ENCODE measurements around the gene PCDHGA12.
A peak's percentile ranks its signal among the peaks of the same experiment; 100 is the strongest.
"Not testable (repeated sequence)": the region's sequence is repeated elsewhere in the genome, so short reads cannot be mapped to it uniquely, and the experiment has no call there.

The PCDHGA12 gene

DNA sequence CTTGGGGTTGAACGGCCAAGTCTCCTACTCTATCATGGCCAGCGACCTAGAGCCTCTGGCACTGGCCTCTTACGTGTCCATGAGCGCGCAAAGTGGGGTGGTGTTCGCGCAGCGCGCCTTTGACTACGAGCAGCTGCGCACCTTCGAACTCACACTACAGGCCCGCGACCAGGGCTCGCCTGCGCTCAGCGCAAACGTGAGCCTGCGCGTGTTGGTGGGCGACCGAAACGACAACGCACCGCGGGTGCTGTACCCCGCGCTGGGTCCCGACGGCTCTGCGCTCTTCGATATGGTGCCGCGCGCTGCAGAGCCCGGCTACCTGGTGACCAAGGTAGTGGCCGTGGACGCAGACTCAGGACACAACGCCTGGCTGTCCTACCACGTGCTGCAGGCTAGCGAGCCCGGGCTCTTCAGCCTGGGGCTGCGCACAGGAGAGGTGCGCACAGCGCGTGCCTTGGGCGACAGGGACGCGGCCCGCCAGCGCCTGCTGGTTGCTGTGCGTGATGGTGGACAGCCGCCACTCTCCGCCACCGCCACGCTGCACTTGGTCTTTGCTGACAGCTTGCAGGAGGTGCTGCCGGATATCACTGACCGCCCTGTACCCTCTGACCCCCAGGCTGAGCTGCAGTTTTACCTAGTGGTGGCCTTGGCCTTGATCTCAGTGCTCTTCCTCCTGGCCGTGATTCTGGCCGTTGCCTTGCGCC is 30.6 kb upstream of the PCDHGA12 start:
- TF ChIP-seq, protein P1, sequence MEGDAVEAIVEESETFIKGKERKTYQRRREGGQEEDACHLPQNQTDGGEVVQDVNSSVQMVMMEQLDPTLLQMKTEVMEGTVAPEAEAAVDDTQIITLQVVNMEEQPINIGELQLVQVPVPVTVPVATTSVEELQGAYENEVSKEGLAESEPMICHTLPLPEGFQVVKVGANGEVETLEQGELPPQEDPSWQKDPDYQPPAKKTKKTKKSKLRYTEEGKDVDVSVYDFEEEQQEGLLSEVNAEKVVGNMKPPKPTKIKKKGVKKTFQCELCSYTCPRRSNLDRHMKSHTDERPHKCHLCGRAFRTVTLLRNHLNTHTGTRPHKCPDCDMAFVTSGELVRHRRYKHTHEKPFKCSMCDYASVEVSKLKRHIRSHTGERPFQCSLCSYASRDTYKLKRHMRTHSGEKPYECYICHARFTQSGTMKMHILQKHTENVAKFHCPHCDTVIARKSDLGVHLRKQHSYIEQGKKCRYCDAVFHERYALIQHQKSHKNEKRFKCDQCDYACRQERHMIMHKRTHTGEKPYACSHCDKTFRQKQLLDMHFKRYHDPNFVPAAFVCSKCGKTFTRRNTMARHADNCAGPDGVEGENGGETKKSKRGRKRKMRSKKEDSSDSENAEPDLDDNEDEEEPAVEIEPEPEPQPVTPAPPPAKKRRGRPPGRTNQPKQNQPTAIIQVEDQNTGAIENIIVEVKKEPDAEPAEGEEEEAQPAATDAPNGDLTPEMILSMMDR (IDR thresholded peaks at IDR 0.05; ENCODE audit: borderline replicate concordance, insufficient read depth, low read depth, low read length): no peak
- H3K4me3 ChIP-seq (ENCODE audit: low read depth, low read length): no peak overlapping the region

DNA sequence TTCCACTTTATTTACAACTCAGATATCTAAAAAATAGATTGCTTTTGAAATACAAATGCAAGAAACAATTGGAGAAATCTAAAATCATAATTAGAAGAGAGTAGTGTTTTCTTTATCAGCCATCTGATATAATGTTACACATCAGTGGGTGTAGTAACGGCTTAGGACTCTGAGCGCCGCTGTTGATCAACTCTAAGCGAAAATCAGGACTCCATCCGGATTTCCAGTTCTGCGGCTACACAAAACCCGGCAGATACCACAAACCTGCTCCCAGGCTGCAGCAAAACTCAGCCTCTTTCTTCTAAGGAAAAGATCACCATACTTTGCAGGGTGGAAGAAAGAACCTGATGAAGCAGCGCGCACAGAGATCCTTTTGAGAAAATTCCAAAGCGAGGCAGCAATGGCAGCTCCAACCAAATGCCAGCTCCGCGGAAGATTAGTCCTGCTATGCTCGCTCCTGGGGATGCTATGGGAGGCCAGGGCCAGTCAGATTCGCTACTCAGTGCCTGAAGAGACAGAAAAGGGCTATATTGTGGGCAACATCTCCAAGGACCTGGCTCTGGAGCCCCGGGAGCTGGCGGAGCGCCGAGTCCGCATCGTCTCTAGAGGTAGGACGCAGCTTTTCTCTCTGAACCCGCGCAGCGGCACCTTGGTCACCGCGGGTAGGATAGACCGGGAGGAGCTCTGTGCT is 27.6 kb upstream of the PCDHGA12 start, which contains the start of gene PCDHGA9:
Gene PCDHGA9 (plus strand): TSS at position 226 of the 691 bp plus-strand sequence. CDS start 175 bp downstream, at position 401.
- no peak within 1 kb of the TSS for H3K4me3 ChIP-seq (ENCODE audit: low read depth, low read length)
- TF ChIP-seq, protein P1 (IDR thresholded peaks at IDR 0.05; ENCODE audit: borderline replicate concordance, insufficient read depth, low read depth, low read length): peak; percentile 36; the same call in 1 of the 2 replicates

DNA sequence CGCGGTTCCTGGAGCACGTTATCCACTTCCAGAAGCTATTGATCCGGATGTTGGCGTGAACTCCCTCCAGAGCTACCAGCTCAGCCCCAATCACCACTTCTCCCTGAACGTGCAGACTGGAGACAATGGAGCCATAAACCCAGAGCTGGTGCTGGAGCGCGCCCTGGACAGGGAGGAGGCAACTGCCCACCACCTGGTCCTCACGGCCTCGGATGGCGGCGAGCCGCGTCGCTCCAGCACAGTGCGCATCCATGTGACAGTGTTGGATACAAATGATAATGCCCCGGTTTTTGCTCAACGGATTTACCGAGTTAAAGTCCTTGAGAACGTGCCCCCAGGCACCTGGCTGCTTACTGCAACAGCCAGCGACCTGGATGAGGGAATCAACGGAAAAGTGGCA is 26.9 kb upstream of the PCDHGA12 start:
- TF ChIP-seq, protein P1 (IDR thresholded peaks at IDR 0.05; ENCODE audit: borderline replicate concordance, insufficient read depth, low read depth, low read length): no peak
- no peak overlapping the region for H3K4me3 ChIP-seq (ENCODE audit: low read depth, low read length)

DNA sequence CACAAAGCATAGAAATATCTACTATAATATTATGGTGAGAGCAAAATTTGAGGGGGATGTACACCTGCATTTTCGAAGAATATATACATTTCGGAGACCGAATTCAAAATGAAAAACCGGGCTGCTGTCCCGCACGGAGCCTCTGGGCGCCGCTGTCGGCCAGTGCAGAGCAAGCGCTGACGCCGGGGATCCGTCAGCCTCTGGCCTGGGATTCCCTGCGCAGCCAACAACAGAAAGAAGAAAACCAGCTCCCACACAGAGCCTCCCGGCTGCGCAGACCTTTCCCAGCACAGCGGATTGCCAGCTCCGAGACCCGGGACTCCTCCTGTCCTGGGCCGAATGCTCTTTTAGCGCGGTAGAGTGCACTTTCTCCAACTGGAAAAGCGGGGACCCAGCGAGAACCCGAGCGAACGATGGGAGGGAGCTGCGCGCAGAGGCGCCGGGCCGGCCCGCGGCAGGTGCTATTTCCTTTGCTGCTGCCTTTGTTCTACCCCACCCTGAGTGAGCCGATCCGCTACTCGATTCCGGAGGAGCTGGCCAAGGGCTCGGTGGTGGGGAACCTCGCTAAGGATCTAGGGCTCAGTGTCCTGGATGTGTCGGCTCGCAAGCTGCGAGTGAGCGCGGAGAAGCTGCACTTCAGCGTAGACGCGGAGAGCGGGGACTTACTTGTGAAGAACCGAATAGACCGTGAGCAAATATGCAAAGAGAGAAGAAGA is 22.4 kb upstream of the PCDHGA12 start, which contains the start of gene PCDHGB6:
Gene PCDHGB6 (plus strand): TSS at position 232 of the 716 bp plus-strand sequence. CDS start 182 bp downstream, at position 414.
- not testable (repeated sequence) for H3K4me3 ChIP-seq (ENCODE audit: low read depth, low read length)
- TF ChIP-seq, protein P1 (IDR thresholded peaks at IDR 0.05; ENCODE audit: borderline replicate concordance, insufficient read depth, low read depth, low read length): peak; percentile 47; the same call in 1 of the 2 replicates

DNA sequence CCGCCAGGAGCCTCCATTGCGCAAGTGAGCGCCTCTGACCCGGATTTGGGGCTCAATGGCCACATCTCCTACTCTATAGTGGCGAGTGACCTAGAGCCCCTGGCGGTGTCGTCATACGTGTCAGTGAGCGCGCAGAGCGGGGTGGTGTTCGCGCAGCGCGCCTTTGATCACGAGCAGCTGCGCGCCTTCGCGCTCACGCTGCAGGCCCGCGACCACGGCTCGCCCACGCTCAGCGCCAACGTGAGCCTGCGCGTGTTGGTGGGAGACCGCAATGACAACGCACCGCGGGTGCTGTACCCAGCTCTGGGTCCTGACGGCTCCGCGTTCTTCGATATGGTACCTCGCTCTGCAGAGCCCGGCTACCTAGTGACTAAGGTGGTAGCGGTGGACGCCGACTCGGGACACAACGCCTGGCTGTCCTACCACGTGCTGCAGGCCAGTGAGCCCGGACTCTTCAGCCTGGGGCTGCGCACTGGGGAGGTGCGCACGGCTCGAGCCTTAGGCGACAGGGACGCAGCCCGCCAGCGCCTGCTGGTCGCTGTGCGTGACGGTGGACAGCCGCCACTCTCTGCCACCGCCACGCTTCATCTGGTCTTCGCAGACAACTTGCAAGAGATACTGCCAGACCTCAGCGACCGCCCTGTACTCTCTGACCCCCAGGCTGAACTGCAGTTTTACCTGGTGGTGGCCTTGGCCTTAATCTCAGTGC is 20.6 kb upstream of the PCDHGA12 start:
- no peak overlapping the region for H3K4me3 ChIP-seq (ENCODE audit: low read depth, low read length)
- TF ChIP-seq, protein P1 (IDR thresholded peaks at IDR 0.05; ENCODE audit: borderline replicate concordance, insufficient read depth, low read depth, low read length): no peak

DNA sequence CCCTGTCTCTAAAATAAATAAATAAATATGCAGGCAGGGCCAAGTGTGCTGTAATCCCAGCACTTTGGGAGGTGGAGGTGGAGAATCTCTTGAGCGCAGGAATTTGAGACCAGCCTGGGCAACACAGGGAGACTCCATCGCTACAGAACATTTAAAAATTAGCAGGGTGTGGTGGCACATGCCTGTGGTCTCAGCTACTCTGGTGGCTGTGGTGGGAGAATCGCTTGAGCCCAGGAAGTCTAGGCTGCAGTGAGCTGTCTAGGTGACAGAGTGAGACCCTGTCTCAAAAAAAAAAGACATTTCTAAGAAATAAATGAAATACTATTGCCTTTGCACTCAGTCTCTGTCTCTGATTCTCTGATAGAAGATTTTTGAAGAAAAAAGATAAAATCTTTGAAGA is 18.7 kb upstream of the PCDHGA12 start:
- H3K4me3 ChIP-seq (ENCODE audit: low read depth, low read length): no peak overlapping the region
- TF ChIP-seq, protein P1 (IDR thresholded peaks at IDR 0.05; ENCODE audit: borderline replicate concordance, insufficient read depth, low read depth, low read length): no peak
